Right atrium auricular region (tissue), 2 donors: ENCODE data around the gene SMYD5. TPM values are rescaled to one million over a fixed set of nuclear protein-coding genes. Genes with fewer than 3 reads are reported as not detected.
A peak's percentile ranks its signal among the peaks of the same experiment; 100 is the strongest.

ENCODE experiments used
- DNase-seq: peaks from one replicate; pipeline ENCODE4 v3.0.0-alpha.2; 2019; ENCODE audit warnings: low spot score
- H3K27ac ChIP-seq, 2 donors: fragments of 200-600 bp; sonication (generic); 1 replicate in 1 of 2; 2 replicates in 1 of 2; pipeline ENCODE4 v1.5.1; 2016 to 2019
- H3K27me3 ChIP-seq, 2 donors: fragments of 200-600 bp; sonication (generic); one replicate each; pipeline versions ENCODE4 v1.5.1 to v1.6.0; 2017 to 2019
- H3K36me3 ChIP-seq: fragments of 200-600 bp; sonication (generic); one replicate; pipeline ENCODE4 v1.5.1; 2016
- H3K4me1 ChIP-seq, 2 donors: fragments of 200-600 bp; sonication (generic); one replicate each; pipeline versions ENCODE4 v1.5.1 to v1.6.0; 2017 to 2019
- H3K4me3 ChIP-seq, 2 donors: fragments of 200-600 bp; sonication (generic); 1 replicate in 1 of 2; 2 replicates in 1 of 2; pipeline ENCODE4 v1.5.1; 2017 to 2019; ENCODE audit warnings: mild to moderate bottlenecking in 1 of 2, moderate library complexity in 1 of 2
- H3K9me3 ChIP-seq, 2 donors: fragments of 200-600 bp; sonication (generic); one replicate each; pipeline ENCODE4 v1.5.1; 2019
- CTCF ChIP-seq, 2 donors: fragments of 200-600 bp; sonication (generic); IDR thresholded peaks; one replicate each; pipeline ENCODE4 v1.5.1; 2019; ENCODE audit warnings: antibody characterized with exemption in 2 of 2
- total RNA-seq, 2 donors: library from RNA; depleted of rRNA; stranded (reverse); fragments of >200 nt; gene quantifications; one replicate each; pipeline ENCODE4 v1.1.0, GENCODE V29; 2016

Gene SMYD5
- total RNA-seq, 2 donors from 2014 or later, result 11.4 to 12.5 TPM

- no peak overlapping the region for H3K27ac ChIP-seq
- no peaks in the 10 kb centered on the region for H3K27me3 ChIP-seq
- no peaks in the 10 kb centered on the region for H3K9me3 ChIP-seq
- H3K36me3 ChIP-seq, result peaks cover 13% of the 10 kb centered on the region
- H3K4me1 ChIP-seq, result peaks cover 0 to 24% of the 10 kb centered on the region in 2 donors
- peak overlapping the region in 1 of 2 donors; percentile 95 for H3K4me3 ChIP-seq
- DNase-seq, result no peak
- no peak for TF ChIP-seq CTCF (IDR thresholded peaks at IDR 0.05)
Measured at GRCh38 chr2:73215254-73215653, 1.2 kb downstream of the SMYD5 start.

- H3K4me3 ChIP-seq, result no peak overlapping the region
- no peaks in the 10 kb centered on the region for H3K9me3 ChIP-seq
- no peaks in the 10 kb centered on the region for H3K27me3 ChIP-seq
- H3K36me3 ChIP-seq, result peaks cover 31% of the 10 kb centered on the region
- no peak for TF ChIP-seq CTCF (IDR thresholded peaks at IDR 0.05)
- H3K27ac ChIP-seq, result no peak overlapping the region
- no peak for DNase-seq
- H3K4me1 ChIP-seq, result peaks cover 0 to 24% of the 10 kb centered on the region in 2 donors
Measured at GRCh38 chr2:73217160-73217559, 3.1 kb downstream of the SMYD5 start.

GRCh38 chr2:73217826-73218225, 3.8 kb downstream of the SMYD5 start:
- Histone ChIP-seq H3K4me3 (no peak overlapping the region), H3K4me1 (peaks cover 0 to 24% of the 10 kb centered on the region in 2 donors)

GRCh38 chr2:73218298-73218697, 4.3 kb downstream of the SMYD5 start:
- H3K9me3 ChIP-seq, result no peaks in the 10 kb centered on the region
- TF ChIP-seq CTCF (IDR thresholded peaks at IDR 0.05), result no peak
- H3K36me3 ChIP-seq, result peaks cover 42% of the 10 kb centered on the region
- peaks cover 0 to 23% of the 10 kb centered on the region in 2 donors for H3K4me1 ChIP-seq
- H3K4me3 ChIP-seq, result no peak overlapping the region
- peak overlapping the region in 1 of 2 donors; percentile 45 for H3K27ac ChIP-seq
- no peak for DNase-seq
- no peaks in the 10 kb centered on the region for H3K27me3 ChIP-seq

More at GRCh38 chr2:73217826-73218225, 3.8 kb downstream of the SMYD5 start:
- no peak overlapping the region for H3K27ac ChIP-seq
- H3K9me3 ChIP-seq, result no peaks in the 10 kb centered on the region
- H3K36me3 ChIP-seq, result peaks cover 37% of the 10 kb centered on the region
- TF ChIP-seq CTCF (IDR thresholded peaks at IDR 0.05), result no peak
- no peak for DNase-seq
- H3K27me3 ChIP-seq, result no peaks in the 10 kb centered on the region

- Histone ChIP-seq H3K4me3 (no peak overlapping the region), H3K36me3 (peaks cover 79% of the 10 kb centered on the region), H3K27me3 (no peaks in the 10 kb centered on the region), H3K4me1 (peaks cover 0 to under 1% of the 10 kb centered on the region in 2 donors), H3K9me3 (no peaks in the 10 kb centered on the region), H3K27ac (no peak overlapping the region)
- no peak for TF ChIP-seq CTCF (IDR thresholded peaks at IDR 0.05)
- no peak for DNase-seq
Measured at GRCh38 chr2:73223821-73224220, 9.8 kb downstream of the SMYD5 start.
